K562 (cell line): ENCODE measurements around the gene PDHB.

Source experiments
- EZH2 ChIP-seq: IDR thresholded peaks from 2 replicates; pipeline ENCODE4 v1.6.1; 2012; ENCODE audit warnings: low read depth, mild to moderate bottlenecking, inconsistent platforms, low read length, borderline replicate concordance
- HDGF ChIP-seq: fragments of 450-650 bp; IDR thresholded peaks from 2 replicates; pipeline ENCODE4 v1.6.1; 2016
- JUND ChIP-seq, 2 experiments: IDR thresholded peaks; 2 replicates in 1 of 2; 3 replicates in 1 of 2; pipeline ENCODE4 v1.6.1; 2011; ENCODE audit warnings: borderline replicate concordance in 2 of 2, low read depth in 2 of 2, low read length in 2 of 2, improper control_type of control experiment in 1 of 2, missing biosample characterization in 1 of 2, missing genetic modification characterization in 1 of 2, missing genetic modification reagents in 1 of 2
- PBX2 ChIP-seq, 2 experiments: IDR thresholded peaks in 1 of 2; conservative IDR thresholded peaks in 1 of 2; 2 replicates each; pipeline ENCODE4 v1.6.1; 2016; ENCODE audit warnings: low read depth in 2 of 2, mild to moderate bottlenecking in 1 of 2, missing compliant biosample characterization in 1 of 2, missing genetic modification characterization in 1 of 2, moderate library complexity in 1 of 2
- POLR2A ChIP-seq: fragments of 450-650 bp; conservative IDR thresholded peaks from 2 replicates; pipeline ENCODE4 v1.6.1; 2016

DNA sequence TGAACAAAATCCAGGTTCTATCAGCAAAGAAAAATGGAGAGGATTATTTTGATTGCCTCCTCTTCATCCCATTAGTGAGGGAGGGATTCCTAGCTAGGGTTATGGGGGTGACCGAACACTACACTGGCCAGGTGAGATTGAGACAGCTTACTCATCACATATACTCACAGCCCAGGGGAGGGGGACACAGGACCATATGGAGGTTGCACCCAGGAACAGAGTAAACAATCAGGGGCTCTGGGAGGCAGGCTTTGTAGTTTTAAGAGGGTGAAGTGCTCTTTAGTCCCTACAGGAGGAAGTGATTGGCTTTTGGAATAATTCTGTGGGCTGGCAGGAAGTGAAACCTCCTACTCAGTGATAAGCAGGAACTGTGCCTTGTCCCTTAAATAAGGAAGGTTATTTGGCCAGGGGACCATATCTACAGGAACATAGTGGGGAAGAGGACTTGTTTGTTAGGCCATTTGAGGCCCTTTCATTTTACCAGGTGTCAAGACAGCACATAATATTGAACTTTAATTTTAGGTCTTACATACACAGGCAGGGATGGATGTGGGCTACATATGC, 40.8 kb upstream of the PDHB start:
- no peak for TF ChIP-seq POLR2A
- no peak for TF ChIP-seq JUND (IDR thresholded peaks at IDR 0.05; ENCODE audit: borderline replicate concordance, low read depth, low read length)
- no peak for TF ChIP-seq JUND (tag; IDR thresholded peaks at IDR 0.05; ENCODE audit: borderline replicate concordance, low read depth, low read length)
- no peak for TF ChIP-seq PBX2 (CRISPR knock-in tag; IDR thresholded peaks at IDR 0.05; ENCODE audit: low read depth)
- no peak for TF ChIP-seq PBX2 (tag; conservative IDR thresholded peaks at IDR 0.05; ENCODE audit: low read depth)
- no peak for TF ChIP-seq HDGF
- TF ChIP-seq EZH2 = no peak
